GM18499 (cell line): ENCODE data around the gene ATXN1.

Experiments used
- ATAC-seq: cut with Tn5 transposase; IDR thresholded peaks from one replicate; pipeline ENCODE4 v1.9.1; 2021; ENCODE audit warnings: moderate number of reproducible peaks; ENCODE audit not compliant: insufficient read depth, unreplicated experiment

The ATXN1 gene

GRCh38 chr6:16764188-16764950 is 3.1 kb upstream of the ATXN1 start:
- ATAC-seq, result no peak

GRCh38 chr6:16762550-16763477 is 1.6 kb upstream of the ATXN1 start:
- ATAC-seq, result no peak

- ATAC-seq, result no peak
Observed at GRCh38 chr6:16762268-16762549, 949 bp upstream of the ATXN1 start.

GRCh38 chr6:16761471-16762267 is 409 bp upstream of the ATXN1 start:
- ATAC-seq, result no peak

- no peak for ATAC-seq
Observed at GRCh38 chr6:16759646-16760515, 1.4 kb downstream of the ATXN1 start.

GRCh38 chr6:16759181-16759645 is 2.0 kb downstream of the ATXN1 start:
- no peak for ATAC-seq

- no peak for ATAC-seq
Observed at GRCh38 chr6:16758163-16758975, 2.9 kb downstream of the ATXN1 start.

GRCh38 chr6:16757332-16757731 is 3.9 kb downstream of the ATXN1 start:
- no peak for ATAC-seq

GRCh38 chr6:16756660-16757255 is 4.5 kb downstream of the ATXN1 start:
- ATAC-seq, result no peak

- ATAC-seq, result no peak
Observed at GRCh38 chr6:16755544-16755943, 5.7 kb downstream of the ATXN1 start.

- ATAC-seq, result no peak
Observed at GRCh38 chr6:16754876-16755275, 6.4 kb downstream of the ATXN1 start.

- ATAC-seq, result no peak
Observed at GRCh38 chr6:16754274-16754673, 7.0 kb downstream of the ATXN1 start.

GRCh38 chr6:16753341-16753740 is 7.9 kb downstream of the ATXN1 start:
- ATAC-seq, result no peak

GRCh38 chr6:16752206-16752866 is 8.9 kb downstream of the ATXN1 start:
- ATAC-seq, result no peak

- ATAC-seq, result no peak
Observed at GRCh38 chr6:16751251-16751946, 9.9 kb downstream of the ATXN1 start.

GRCh38 chr6:16750566-16750965 is 10.7 kb downstream of the ATXN1 start:
- ATAC-seq, result no peak
